ENCODE measurements around the gene SOX21. TPM values are rescaled to one million over a fixed set of nuclear protein-coding genes. Genes with fewer than 3 reads are reported as not detected.
"Not testable (repeated sequence)": the region's sequence is repeated elsewhere in the genome, so short reads cannot be mapped to it uniquely, and the experiment has no call there.

Gene SOX21
- total RNA-seq, 1 donor from 2014 or later = not detected

- Histone ChIP-seq H3K36me3 (no peaks in the 10 kb centered on the region), H3K4me3 (no peak overlapping the region), H3K27ac (no peak overlapping the region), H3K9me3 (peaks cover 0 to 3% of the 10 kb centered on the region in 2 donors), H3K27me3 (no peaks in the 10 kb centered on the region), H3K4me1 (no peaks in the 10 kb centered on the region)
- TF ChIP-seq CTCF (IDR thresholded peaks at IDR 0.05) = no peak
- DNase-seq (ENCODE audit: low spot score in 2 of 2) = no peak
- intact Hi-C loops (cut with DNase I) = no loop called here
These were observed 10.4 kb upstream of the SOX21 start for GRCh38 chr13:94722609-94723345.

- H3K9me3 ChIP-seq; H3K27me3 ChIP-seq; DNase-seq (ENCODE audit: low spot score in 2 of 2); H3K4me1 ChIP-seq; H3K4me3 ChIP-seq; H3K27ac ChIP-seq; H3K36me3 ChIP-seq; intact Hi-C loops (cut with DNase I): not testable (repeated sequence)
These were observed 6.4 kb upstream of the SOX21 start for GRCh38 chr13:94718697-94719096.

- H3K4me1 ChIP-seq = peaks cover 0 to 4% of the 10 kb centered on the region in 2 donors
- H3K27ac ChIP-seq = no peak overlapping the region
- no peak for DNase-seq (ENCODE audit: low spot score in 2 of 2)
- no peaks in the 10 kb centered on the region for H3K36me3 ChIP-seq
- H3K27me3 ChIP-seq = peaks cover 9% of the 10 kb centered on the region
- intact Hi-C loops (cut with DNase I) = no loop called here
- TF ChIP-seq CTCF (IDR thresholded peaks at IDR 0.05) = no peak
- no peak overlapping the region for H3K4me3 ChIP-seq
- H3K9me3 ChIP-seq = no peaks in the 10 kb centered on the region
These were observed 5.6 kb upstream of the SOX21 start for GRCh38 chr13:94717916-94718315.

GRCh38 chr13:94716016-94716415 lies 3.7 kb upstream of the SOX21 start:
- intact Hi-C loops (cut with DNase I) = no loop called here
- Histone ChIP-seq H3K4me1 (peaks cover 5 to 17% of the 10 kb centered on the region in 2 donors), H3K4me3 (no peak overlapping the region), H3K27me3 (peaks cover 15% of the 10 kb centered on the region), H3K9me3 (no peaks in the 10 kb centered on the region), H3K27ac (no peak overlapping the region), H3K36me3 (no peaks in the 10 kb centered on the region)
- DNase-seq (ENCODE audit: low spot score in 2 of 2) = no peak
- no peak for TF ChIP-seq CTCF (IDR thresholded peaks at IDR 0.05)

- H3K27ac ChIP-seq = no peak overlapping the region
- intact Hi-C loops (cut with DNase I) = no loop called here
- DNase-seq (ENCODE audit: low spot score in 2 of 2) = no peak
- H3K4me3 ChIP-seq = no peak overlapping the region
- TF ChIP-seq CTCF (IDR thresholded peaks at IDR 0.05) = no peak
- no peaks in the 10 kb centered on the region for H3K9me3 ChIP-seq
- H3K27me3 ChIP-seq = peaks cover 21% of the 10 kb centered on the region
- H3K4me1 ChIP-seq = peaks cover 5 to 18% of the 10 kb centered on the region in 2 donors
- no peaks in the 10 kb centered on the region for H3K36me3 ChIP-seq
These were observed 1.3 kb upstream of the SOX21 start for GRCh38 chr13:94713561-94714182.

- DNase-seq (ENCODE audit: low spot score in 2 of 2) = no peak
- peak overlapping the region; percentile 35 to 43 for H3K4me3 ChIP-seq
These were observed 641 bp upstream of the SOX21 start for GRCh38 chr13:94712812-94713560.

More at GRCh38 chr13:94712812-94713560, 641 bp upstream of the SOX21 start:
- no peaks in the 10 kb centered on the region for H3K36me3 ChIP-seq
- H3K9me3 ChIP-seq = no peaks in the 10 kb centered on the region
- no peak for TF ChIP-seq CTCF (IDR thresholded peaks at IDR 0.05)
- peaks cover 22% of the 10 kb centered on the region for H3K27me3 ChIP-seq
- peaks cover 5 to 18% of the 10 kb centered on the region in 2 donors for H3K4me1 ChIP-seq
- intact Hi-C loops (cut with DNase I) = no loop called here
- H3K27ac ChIP-seq = no peak overlapping the region

Data from ascending aorta (tissue), 2 donors.